M059J (cell line): ENCODE data around the gene C1orf74. TPM values are rescaled to one million over a fixed set of nuclear protein-coding genes. Genes with fewer than 3 reads are reported as not detected.
A peak's percentile ranks its signal among the peaks of the same experiment; 100 is the strongest.
"Not testable (repeated sequence)": the region's sequence is repeated elsewhere in the genome, so short reads cannot be mapped to it uniquely, and the experiment has no call there.

Source experiments
- DNase-seq: peaks from one replicate; pipeline ENCODE4 v3.0.0-alpha.2; 2012; ENCODE audit warnings: low read depth
- total RNA-seq: library from RNA; depleted of rRNA; stranded (reverse); fragments of >200 nt; shearing (Covaris generic); gene quantifications from 2 replicates; pipeline ENCODE4 v1.2.3, GENCODE V29; 2014

C1orf74 gene
- total RNA-seq, 1 experiment from 2014 or later = 5.7 TPM

DNA sequence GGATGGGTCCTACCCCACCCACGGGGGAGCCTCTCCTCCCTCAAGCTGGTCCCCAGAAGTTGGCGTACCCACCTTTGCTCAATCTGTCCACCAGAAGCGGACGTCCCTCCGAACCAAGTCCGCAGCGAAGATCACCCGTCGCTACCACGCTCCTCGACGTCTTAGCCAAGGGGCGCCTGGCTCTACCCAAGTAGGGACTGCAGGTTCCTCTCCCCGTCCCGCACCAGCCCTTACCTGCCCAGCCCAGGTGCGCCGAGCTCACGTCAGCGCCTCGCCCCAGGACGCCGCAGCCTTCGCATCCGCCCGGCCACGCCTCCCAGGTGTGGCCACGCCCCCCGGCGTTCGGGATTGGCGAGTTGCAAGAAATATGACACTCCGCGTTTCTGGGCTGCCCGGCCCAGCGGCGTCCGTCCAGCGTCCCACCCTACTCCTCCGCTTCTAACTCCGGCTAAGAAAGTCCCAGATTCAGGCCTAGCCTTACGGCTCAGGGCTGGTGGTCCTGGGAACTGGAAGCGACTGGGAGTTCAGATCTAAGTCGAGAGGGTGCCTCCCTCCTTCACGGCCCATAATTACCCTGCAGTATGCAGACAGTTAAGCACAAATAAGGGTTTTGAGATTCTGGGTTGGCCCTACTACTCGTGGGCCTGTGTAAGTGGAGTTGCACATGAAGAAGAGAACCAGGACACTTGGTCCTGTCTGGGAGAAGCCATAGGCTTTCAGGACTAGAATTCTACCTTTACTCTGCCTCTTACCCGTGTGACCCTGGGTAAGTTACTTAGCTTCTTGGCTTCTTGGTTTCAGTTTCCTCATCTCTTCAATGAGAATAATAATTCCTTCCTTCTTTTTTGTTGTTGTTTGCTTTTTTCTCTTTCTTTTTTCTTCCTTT is 21.8 kb upstream of the C1orf74 start, which contains the start of gene IRF6:
Gene IRF6 (minus strand): TSS at position 268 of the 886 bp plus-strand sequence. CDS start 4,729 bp downstream, outside the sequence.
- DNase-seq = no peak

GRCh38 chr1:209805341-209805781 is 21.0 kb upstream of the C1orf74 start:
- no peak for DNase-seq

GRCh38 chr1:209803568-209803967 is 19.2 kb upstream of the C1orf74 start:
- no peak for DNase-seq

DNA sequence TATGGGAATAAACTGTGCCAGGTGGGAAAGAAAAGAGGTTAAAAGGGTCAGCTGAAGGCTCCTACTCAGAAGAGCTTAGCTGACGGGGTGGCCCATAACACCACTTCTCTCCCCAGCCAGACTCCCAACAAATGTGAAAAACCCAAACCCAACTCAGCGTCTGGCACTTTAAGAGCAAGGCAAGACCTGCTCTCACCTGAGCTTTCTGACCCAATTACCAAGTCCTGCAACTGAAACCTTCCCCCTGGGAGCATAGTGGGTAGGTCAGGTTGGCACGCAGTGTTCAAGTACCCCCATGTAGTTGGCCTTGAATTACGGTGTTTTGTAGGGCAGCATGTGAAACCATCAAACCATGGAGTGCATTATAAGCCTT is 18.4 kb upstream of the C1orf74 start:
- DNase-seq = no peak

DNA sequence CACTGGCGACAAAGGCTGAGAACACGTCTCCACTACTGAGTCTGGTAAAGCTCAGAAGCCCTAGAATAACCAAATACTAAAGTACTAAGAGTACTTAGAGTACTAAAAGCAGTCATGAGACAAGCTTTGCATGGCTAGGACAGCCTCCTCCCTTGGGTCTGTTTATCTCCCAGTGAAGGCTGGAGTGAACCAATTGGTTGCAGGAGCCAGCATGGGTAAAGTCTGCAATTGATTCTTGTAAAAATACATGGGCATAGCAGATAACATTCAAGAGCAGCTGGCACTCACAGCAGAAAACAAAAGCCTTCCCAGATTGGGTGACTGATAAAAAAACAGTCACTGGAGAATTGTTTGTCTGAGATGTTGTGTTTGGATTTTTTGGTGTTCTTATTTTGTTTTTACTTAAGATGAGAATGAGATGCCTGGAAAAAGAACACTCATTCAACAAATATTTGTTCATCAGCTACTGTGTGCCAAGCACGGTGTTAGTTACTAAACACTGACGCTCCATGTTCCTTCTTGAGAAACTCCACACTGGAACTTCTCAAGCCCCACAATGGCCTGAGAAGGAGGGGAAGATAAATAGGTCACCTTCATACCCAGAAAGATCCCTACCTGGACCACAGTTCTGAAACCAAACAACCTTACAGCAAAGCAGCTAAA is 17.9 kb upstream of the C1orf74 start:
- DNase-seq = peak; percentile 31

DNA sequence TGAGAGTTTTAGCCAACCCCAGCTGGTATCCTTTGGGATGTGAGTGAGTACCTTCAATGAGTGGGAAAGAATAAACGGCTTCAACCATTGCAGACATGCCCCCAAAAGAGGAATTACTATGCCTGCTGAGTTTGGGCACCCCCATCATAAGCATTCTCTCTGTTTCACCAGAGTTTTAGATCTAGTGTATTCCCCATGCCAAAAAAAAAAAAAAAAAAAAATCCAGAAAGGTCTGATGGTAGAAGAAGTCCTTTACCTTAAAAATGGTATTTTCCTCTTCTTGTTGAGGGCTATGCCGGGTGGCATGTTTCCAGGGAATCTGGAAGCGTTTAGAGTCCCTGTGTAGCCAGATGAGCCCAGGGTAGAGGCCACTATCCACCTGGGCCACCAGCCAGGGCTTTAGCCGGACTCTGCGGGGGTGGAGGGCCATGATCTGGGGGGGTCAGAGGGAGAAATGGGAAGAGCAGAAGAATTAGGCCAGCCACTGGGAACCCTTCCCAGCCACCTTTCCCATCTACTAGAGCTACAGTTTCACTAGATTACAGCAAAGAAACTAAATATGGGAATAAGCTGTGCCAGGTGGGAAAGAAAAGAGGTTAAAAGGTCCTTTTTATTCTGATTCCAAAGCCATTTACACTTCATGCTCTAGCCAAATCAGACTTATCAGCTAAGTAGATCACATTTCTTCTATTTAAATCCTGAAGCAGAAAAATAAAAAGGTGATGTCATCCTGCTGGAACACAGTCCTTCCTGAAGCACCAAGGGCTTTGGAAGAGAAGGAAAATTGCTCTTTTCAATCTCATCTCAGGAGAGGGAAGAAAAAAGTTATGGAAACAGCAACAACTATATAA is 16.9 kb upstream of the C1orf74 start:
- peak; percentile 68 for DNase-seq

DNA sequence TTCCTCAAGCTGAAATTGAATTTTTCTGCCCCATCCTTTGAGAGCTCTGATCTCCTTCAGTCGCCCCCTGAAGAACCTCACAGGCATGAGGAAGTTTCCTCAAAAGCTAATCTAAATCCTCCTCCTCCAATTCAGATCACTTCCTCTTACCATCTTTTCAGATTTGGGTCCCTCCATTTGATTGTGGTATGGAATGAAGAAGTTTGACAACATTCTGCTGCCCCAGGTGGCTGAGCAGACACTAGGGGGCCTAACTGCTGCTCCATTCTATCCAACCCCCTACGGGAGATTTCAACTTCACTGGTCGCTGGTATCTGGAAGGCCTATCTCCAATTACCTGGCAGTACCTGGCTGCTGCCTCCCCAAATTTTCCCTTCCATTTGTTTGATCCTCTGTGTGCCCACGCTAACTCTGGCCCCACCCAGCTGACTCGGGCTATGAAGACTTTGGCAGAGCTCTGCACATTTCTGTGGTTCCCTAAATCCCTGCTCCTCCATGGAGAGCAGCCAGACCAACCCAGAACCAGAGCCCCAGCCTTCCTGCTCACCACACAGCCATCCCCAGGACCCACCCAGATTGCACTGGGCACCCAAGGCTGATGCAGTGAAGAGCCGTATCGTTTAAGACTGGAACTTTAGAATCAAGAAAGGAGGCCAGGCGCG is 13.8 kb upstream of the C1orf74 start:
- peak; percentile 31 for DNase-seq

DNA sequence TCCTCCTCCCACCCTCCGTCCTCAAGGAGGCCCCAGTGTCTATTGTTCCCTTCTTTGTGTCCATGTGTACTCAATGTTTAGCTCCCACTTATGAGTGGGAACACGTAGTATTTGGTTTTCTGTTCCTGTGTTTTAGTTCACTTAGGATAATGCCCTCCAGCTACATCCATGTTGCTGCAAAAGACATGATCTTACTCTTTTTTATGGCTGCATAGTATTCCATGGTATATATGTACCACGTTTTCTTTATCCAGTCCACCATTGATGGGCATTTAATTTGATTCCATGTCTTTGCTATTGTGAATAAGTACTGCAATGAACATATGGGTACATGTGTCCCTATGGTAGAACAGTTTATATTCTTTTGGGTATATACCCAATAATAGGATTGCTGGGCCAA is 9.4 kb upstream of the C1orf74 start:
- not testable (repeated sequence) for DNase-seq

DNA sequence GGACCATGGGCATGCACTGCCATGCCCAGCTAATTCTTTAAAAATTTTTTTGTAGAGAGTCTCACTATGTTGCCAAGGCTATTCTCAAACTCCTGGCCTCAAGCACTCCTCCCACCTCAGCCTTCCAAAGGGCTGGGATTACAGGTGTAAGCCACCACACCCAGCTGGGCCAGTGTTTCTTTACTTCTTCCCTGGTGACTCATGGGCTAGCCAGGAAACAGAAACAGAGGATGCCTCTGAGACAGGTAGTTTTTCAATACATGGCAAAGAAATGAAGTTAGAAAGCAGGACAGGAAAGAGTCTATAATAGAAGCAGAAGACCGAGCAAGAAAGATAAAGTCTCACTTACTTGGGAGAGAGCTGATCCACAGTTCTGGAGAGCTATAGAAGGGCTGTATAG is 7.6 kb upstream of the C1orf74 start:
- no peak for DNase-seq

DNA sequence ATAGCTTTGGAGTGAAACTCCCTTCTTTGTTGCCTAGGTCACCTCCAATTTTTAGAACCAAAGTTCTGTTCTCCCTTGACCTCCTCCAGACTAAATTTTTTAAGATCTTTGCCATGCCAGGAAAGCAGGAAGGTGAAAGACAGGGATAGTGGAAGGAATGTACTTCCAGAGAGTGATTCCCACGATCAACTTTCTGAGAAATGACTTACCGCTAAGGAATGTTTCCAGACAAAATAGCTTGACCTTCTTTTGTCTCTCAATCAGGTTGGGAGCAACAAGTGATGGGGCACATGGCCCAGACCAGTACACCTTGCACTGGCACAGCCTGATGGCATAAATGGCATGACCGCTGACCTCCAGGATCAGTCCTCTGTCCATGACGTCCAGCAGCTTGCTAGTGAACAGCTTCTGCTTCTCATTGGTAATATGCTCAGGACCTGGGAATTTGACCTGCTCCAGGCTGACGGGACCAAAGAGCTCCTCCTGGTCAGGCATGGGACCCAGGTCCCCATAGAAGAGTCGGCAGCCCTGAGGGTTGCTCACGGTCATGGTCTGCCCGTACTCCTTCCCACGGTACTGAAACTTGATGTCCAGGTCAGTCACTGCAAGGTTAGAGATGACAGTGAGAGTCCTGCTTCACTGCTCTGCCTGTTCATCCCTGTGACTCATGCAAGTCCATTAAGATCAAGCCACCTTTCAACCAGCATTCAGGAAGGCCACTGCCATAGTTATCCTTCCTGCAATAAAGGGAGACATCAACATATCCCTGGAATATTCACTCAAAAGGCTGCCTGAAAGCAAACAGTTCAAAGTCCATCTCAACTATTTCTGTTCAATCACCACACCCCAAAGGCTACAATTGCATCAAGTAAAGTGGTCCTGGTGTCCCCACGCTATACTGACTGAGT is 6.2 kb upstream of the C1orf74 start:
- peak; percentile 75 for DNase-seq

DNA sequence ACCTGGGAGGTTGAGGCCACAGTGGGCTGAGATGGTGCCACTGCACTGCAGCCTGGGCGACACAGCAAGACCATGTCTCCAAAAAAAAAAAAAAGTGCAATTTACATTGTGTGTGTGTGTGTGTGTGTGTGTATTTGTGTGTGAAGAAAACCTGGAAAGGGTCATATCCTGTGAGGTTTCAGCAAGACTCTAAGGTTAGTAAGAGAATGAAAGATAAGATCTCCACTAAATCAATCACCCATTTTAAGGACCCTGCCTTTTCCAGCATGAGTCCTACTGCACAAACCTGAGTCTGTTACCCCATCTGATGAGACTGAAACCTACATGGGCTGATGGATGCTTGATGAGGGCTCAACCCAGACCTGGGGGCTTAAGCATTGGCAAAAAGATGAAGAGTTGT is 4.9 kb upstream of the C1orf74 start:
- no peak for DNase-seq

GRCh38 chr1:209787551-209787950 is 3.2 kb upstream of the C1orf74 start:
- DNase-seq = peak; percentile 47

DNA sequence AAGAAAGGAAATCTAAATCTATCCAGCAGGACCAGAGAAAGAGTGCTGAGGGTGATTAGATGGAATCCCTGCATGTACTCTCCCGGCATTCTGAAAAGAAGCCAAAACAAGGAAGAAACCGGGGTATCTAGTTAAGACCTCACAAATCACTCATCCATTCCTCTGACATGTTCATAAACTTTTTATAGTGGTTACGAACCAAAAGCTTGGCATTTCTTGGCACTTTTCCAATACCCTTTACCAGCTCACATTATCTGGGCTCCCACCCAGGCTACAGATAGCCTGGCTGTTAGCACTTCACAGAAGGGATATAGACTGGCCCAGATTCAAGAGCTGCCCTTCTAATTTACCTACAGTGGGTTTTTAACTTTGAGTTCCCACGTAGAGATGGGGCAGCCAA is 1.8 kb upstream of the C1orf74 start:
- peak; percentile 29 for DNase-seq

GRCh38 chr1:209785592-209785991 is 1.2 kb upstream of the C1orf74 start:
- DNase-seq = no peak

- DNase-seq = no peak
Observed at GRCh38 chr1:209783386-209783785, 973 bp downstream of the C1orf74 start.

DNA sequence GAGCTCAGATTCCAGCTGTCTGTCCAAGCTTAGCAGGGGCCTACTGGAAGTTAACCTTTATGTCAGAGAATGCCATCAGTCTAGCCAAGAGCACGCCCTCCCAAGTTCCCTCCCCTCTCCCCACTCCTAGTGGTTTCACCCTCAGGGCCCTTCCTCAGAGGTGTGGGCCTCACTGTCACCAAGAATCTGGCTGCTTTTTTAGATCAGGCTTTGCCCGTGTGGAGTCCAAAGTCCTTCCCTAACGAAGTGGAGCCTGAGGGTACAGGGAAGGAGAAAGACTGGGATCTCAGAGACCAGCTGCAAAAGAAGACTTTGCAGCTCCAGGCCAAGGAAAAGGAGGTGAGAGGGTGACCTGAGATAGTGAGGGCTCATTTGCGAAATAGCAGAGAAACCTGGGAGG is 4.1 kb downstream of the C1orf74 start:
- no peak for DNase-seq

- DNase-seq = no peak
Observed at GRCh38 chr1:209778102-209778501, 6.3 kb downstream of the C1orf74 start.

DNA sequence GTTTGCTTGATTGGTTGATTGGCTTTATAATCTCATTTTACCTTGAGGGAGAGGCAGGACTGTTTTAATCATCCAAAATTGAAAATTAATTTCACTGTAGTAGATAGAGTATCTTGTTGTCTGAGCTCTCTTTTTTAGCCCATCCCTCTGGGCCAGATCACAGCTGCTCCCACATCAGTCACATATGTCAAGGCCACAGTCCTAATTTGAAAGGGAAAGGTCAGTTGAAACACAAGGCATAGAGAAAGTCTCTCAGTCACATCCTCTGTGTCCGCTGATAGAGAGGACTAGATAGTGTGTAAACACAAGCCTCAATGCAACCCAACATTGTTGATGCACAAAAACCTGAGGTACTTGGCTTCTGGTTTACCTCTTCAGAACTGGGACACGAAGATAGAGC is 6.8 kb downstream of the C1orf74 start:
- DNase-seq = no peak

DNA sequence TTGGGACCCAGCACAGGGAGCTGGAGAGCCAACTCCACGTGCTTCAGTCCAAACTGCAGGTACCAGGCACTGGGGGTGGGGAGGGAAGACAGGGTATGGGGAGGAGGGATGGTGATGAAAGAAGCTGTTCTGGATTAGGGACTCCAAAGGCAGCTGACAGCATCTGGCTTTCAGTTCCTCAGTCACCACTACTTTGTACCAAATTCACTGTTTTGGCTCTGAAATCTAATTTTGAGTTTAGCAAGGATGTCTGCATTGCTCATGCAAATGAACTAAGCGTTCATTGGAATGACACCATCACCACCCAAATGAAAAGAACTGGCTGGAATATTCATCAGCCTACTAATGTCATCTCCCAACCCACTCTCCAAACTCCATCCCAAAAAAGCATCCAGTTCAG is 8.7 kb downstream of the C1orf74 start:
- DNase-seq = no peak

GRCh38 chr1:209774592-209774991 is 9.8 kb downstream of the C1orf74 start:
- DNase-seq = no peak

DNA sequence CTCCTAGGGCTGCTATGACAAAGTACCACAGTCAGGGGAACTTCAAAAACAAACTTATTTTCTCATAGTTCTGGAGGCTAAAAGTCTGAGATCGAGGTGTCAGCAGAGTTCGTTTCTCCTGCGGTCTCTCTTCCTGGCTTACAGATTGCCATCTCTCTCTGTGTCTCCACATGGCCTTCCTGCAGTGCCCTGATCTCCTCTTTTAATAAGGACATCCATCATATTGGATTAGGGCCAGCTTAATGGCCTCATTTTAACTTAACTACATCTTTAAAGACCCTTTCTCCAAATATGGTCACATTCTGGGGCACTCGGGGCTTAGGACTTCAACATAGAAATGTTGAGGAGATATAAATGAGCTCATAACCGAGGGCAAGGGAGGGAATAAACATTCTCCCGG is 12.2 kb downstream of the C1orf74 start:
- DNase-seq = no peak
